ENCODE measurements around the gene SPATA46.
"Not testable (repeated sequence)": the region's sequence is repeated elsewhere in the genome, so short reads cannot be mapped to it uniquely, and the experiment has no call there.

The SPATA46 gene

GRCh38 chr1:162364498-162364897 is 12.2 kb downstream of the SPATA46 start:
- TF ChIP-seq POLR2A (IDR thresholded peaks at IDR 0.05; ENCODE audit: low read depth, low read length): no peak
- no peak for DNase-seq (ENCODE audit: insufficient read length, low spot score)
- no peak for FAIRE-seq

- no peak for TF ChIP-seq POLR2A (IDR thresholded peaks at IDR 0.05; ENCODE audit: low read depth, low read length)
- no peak for FAIRE-seq
Measured at GRCh38 chr1:162363823-162364222, 12.8 kb downstream of the SPATA46 start.

GRCh38 chr1:162361349-162361748 is 15.3 kb downstream of the SPATA46 start:
- FAIRE-seq (no peak), DNase-seq (ENCODE audit: insufficient read length, low spot score) (no peak)
- no peak for TF ChIP-seq POLR2A (IDR thresholded peaks at IDR 0.05; ENCODE audit: low read depth, low read length)

More at GRCh38 chr1:162363823-162364222, 12.8 kb downstream of the SPATA46 start:
- no peak for DNase-seq (ENCODE audit: insufficient read length, low spot score)

- no peak for TF ChIP-seq POLR2A (IDR thresholded peaks at IDR 0.05; ENCODE audit: low read depth, low read length)
- FAIRE-seq (no peak), DNase-seq (ENCODE audit: insufficient read length, low spot score) (no peak)
Measured at GRCh38 chr1:162360874-162361260, 15.8 kb downstream of the SPATA46 start.

GRCh38 chr1:162360237-162360873 is 16.3 kb downstream of the SPATA46 start:
- no peak for TF ChIP-seq POLR2A (IDR thresholded peaks at IDR 0.05; ENCODE audit: low read depth, low read length)
- no peak for FAIRE-seq
- no peak for DNase-seq (ENCODE audit: insufficient read length, low spot score)

- TF ChIP-seq POLR2A (IDR thresholded peaks at IDR 0.05; ENCODE audit: low read depth, low read length): no peak
- no peak for FAIRE-seq
- no peak for DNase-seq (ENCODE audit: insufficient read length, low spot score)
Measured at GRCh38 chr1:162359523-162360236, 17.0 kb downstream of the SPATA46 start.

- DNase-seq (ENCODE audit: insufficient read length, low spot score): no peak
- no peak for FAIRE-seq
- TF ChIP-seq POLR2A (IDR thresholded peaks at IDR 0.05; ENCODE audit: low read depth, low read length): no peak
Measured at GRCh38 chr1:162358928-162359327, 17.7 kb downstream of the SPATA46 start.

- FAIRE-seq (no peak), DNase-seq (ENCODE audit: insufficient read length, low spot score) (peak; percentile 61)
- TF ChIP-seq POLR2A (IDR thresholded peaks at IDR 0.05; ENCODE audit: low read depth, low read length): no peak
Measured at GRCh38 chr1:162357681-162358266, 18.9 kb downstream of the SPATA46 start.

- TF ChIP-seq POLR2A (IDR thresholded peaks at IDR 0.05; ENCODE audit: low read depth, low read length): no peak
- FAIRE-seq: no peak
- DNase-seq (ENCODE audit: insufficient read length, low spot score): no peak
Measured at GRCh38 chr1:162353702-162354101, 23.0 kb downstream of the SPATA46 start.

GRCh38 chr1:162353078-162353477 is 23.6 kb downstream of the SPATA46 start:
- no peak for DNase-seq (ENCODE audit: insufficient read length, low spot score)
- no peak for TF ChIP-seq POLR2A (IDR thresholded peaks at IDR 0.05; ENCODE audit: low read depth, low read length)
- no peak for FAIRE-seq

GRCh38 chr1:162351874-162352273 is 24.8 kb downstream of the SPATA46 start:
- not testable (repeated sequence) for DNase-seq (ENCODE audit: insufficient read length, low spot score); FAIRE-seq

- no peak for DNase-seq (ENCODE audit: insufficient read length, low spot score)
- no peak for FAIRE-seq
- no peak for TF ChIP-seq POLR2A (IDR thresholded peaks at IDR 0.05; ENCODE audit: low read depth, low read length)
Measured at GRCh38 chr1:162351246-162351842, 25.3 kb downstream of the SPATA46 start.

GRCh38 chr1:162349635-162350330 is 26.9 kb downstream of the SPATA46 start:
- DNase-seq (ENCODE audit: insufficient read length, low spot score): peak; percentile 54
- no peak for FAIRE-seq
- no peak for TF ChIP-seq POLR2A (IDR thresholded peaks at IDR 0.05; ENCODE audit: low read depth, low read length)

- DNase-seq (ENCODE audit: insufficient read length, low spot score): no peak
- no peak for FAIRE-seq
- no peak for TF ChIP-seq POLR2A (IDR thresholded peaks at IDR 0.05; ENCODE audit: low read depth, low read length)
Measured at GRCh38 chr1:162347281-162347680, 29.4 kb downstream of the SPATA46 start.

All from H54 (cell line).